D341Med (cell line): ENCODE data around the gene PHF21B.
A peak's percentile ranks its signal among the peaks of the same experiment; 100 is the strongest.

ENCODE experiments used
- DNase-seq: peaks from one replicate; pipeline ENCODE4 v3.0.0; 2012; ENCODE audit warnings: low spot score

PHF21B gene

DNA sequence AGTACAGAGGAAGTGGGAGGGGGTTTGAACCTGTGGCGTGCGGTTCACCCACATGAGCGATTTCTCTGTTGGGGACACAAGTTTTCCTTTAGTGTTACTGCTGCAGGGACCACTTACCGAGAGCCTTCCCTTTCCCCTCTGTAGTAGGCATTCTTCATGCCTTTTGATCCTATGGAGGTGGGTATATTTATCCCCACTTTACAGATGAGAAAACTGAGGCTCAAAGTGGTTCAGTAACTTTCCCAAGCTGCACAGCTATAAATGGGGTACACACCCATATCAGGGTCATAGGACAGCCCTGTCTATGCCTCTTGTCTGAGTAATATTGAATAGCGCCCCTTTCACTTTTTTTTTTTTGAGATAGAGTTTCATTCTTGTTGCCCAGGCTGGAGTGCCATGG, 3.3 kb upstream of the PHF21B start:
- DNase-seq: no peak

GRCh38 chr22:45010532-45010900, 711 bp upstream of the PHF21B start:
- peak; percentile 70 for DNase-seq

- DNase-seq: peak; percentile 72
Observed at GRCh38 chr22:45008751-45009605, 827 bp downstream of the PHF21B start.

DNA sequence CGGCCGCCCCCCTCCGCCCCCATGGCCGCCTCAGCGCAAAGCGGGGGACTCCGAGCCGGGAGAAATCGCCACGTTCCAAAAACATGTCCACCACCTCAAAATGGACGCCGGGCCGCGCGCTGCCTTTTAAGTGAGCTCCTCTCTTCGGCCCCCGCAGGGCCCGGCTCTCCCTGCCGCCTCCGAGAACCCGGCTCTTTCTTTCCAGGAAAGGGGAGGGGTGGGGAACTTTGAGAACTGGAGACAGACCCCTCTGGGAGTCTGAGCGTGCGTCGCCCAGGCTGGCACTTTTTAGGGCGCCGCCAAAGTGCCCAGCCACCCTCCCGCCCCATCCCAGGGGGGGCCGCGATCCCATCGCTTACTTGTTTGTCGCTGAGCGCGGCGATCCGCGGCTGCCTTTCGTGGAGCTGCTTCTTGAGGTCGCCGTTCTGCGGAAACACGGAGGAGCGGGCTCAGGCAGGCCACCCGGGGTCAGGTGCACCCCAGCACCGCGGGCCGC, 1.6 kb downstream of the PHF21B start:
- peak; percentile 57 for DNase-seq

GRCh38 chr22:45007391-45008185, 2.2 kb downstream of the PHF21B start:
- DNase-seq: peak; percentile 79

DNA sequence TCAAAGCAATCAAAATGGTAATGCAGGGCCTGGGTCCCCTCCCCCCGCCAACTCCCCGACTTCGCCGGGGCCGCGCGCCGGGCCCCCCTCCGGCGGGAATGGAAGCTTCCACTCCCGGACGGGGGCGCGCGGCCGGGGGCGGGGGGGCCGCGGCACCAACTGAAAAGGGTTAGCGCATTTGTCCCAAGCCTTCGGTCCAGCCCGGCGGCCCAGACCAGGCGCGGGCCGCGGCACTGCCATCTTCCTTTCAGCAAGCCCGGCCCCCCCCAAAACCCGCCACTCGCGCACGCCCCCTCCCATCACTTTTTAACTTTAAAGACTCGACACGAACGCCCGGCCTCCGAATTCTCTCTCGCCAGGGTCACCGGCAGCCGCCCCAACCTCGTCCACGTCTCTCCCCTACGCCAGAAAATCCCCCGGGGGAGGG, 2.8 kb downstream of the PHF21B start:
- DNase-seq: no peak

GRCh38 chr22:45006111-45006963, 3.5 kb downstream of the PHF21B start:
- no peak for DNase-seq

DNA sequence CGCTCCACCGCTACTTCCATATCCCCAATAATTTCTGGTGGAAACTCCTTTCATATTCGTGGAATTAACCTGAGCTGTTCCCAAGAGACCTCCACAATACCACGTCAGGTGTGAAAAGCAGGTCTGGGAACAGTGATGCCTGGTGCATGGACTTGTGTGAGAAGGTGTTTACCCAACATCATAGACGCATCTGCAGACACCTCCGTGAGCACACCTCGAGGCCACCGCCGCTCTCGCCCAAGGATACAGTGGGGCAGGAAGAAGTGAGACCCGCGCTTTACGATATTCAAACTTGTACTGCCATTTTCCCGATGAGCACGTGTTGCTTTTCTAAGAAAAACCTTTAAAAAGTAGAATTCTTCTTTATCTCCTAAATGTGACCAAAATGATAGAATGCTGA, 8.2 kb downstream of the PHF21B start:
- no peak for DNase-seq

- DNase-seq: no peak
Observed at GRCh38 chr22:45000330-45000729, 9.5 kb downstream of the PHF21B start.

DNA sequence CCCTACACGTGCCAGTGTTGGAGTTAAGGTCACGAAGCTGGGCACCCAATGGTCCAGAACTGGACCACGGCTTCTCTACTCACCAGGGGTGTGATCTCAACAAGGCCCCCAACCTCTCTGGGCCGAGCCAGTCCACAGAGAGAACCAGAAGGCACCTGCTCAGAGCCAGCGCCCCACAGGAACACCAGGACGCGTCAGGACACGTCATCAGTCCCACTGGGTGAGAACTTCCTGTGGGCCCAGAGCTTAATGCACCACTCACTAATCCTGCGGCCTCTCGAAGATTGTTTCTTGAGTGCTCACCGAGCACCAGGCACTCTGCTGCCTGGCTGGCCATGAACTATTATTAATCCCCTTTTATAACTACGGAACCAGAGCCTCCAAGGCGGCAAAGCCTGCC, 10.1 kb downstream of the PHF21B start:
- DNase-seq: no peak

GRCh38 chr22:44999231-44999630, 10.6 kb downstream of the PHF21B start:
- DNase-seq: no peak

- no peak for DNase-seq
Observed at GRCh38 chr22:44998296-44998695, 11.5 kb downstream of the PHF21B start.

DNA sequence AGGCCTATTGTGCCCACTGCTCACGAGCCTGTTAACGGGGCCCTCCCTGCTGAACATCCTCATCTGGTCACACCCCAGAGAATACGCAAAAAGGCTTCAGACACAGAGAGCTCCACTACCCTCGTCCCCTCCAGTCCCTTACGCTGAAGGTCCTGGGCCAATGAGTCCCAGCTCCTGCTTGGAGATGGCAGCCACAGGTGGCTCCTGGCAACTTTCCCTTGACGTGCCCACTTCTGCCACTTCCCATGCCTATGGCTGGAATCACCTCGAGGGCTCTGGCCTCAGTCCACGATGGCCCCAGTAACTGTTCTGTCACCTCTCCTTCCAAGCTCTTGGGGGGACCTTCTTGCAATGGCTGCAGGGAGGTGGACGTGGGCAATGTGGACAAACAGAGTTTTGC, 12.7 kb downstream of the PHF21B start:
- DNase-seq: no peak

DNA sequence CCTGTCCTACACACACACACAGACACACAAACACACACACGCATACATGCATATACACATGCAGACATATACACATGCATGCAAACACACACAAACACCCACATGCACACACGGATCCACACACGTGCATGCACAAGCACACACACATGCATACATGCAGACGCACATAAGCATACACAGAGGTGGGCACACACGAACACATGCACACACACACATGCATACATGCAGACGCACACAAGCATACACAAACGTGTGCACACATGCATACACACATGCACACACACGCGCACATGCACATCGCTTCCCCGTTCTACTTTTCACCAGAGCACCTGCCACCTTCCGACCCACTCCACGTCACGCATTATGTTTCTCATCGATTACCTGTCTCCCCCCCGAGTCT, 13.2 kb downstream of the PHF21B start:
- DNase-seq: no peak

DNA sequence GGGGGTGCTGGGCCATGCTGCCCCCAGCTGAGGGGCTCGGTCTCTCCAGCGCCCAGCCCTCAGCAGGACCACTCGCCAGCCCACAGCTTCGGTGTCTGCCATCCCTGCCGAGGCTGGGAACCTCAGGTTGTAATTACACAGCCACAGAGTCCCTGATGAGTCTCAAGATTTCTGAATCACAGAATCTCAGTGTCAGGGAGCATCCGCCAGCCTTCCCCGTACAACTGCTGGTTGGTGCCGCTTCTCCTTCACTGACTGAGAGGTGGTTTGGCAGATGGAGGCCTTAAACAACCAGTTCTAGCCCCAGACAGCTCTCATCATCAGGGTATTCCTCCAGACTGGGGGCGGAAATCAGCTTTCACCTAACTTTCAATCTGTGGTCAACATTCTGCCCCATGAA, 13.7 kb downstream of the PHF21B start:
- no peak for DNase-seq

- DNase-seq: no peak
Observed at GRCh38 chr22:44995715-44996114, 14.1 kb downstream of the PHF21B start.

- no peak for DNase-seq
Observed at GRCh38 chr22:44995105-44995514, 14.7 kb downstream of the PHF21B start.

- DNase-seq: no peak
Observed at GRCh38 chr22:44994399-44995104, 15.3 kb downstream of the PHF21B start.

GRCh38 chr22:44992166-44992565, 17.6 kb downstream of the PHF21B start:
- no peak for DNase-seq

- no peak for DNase-seq
Observed at GRCh38 chr22:44991218-44991617, 18.6 kb downstream of the PHF21B start.

GRCh38 chr22:44990810-44991209, 19.0 kb downstream of the PHF21B start:
- DNase-seq: no peak

- DNase-seq: no peak
Observed at GRCh38 chr22:44990328-44990727, 19.5 kb downstream of the PHF21B start.
